Measurements from ENCODE around the gene SLC1A3.
A peak's percentile ranks its signal among the peaks of the same experiment; 100 is the strongest.
"Not testable (repeated sequence)": the region's sequence is repeated elsewhere in the genome, so short reads cannot be mapped to it uniquely, and the experiment has no call there.

SLC1A3 gene

GRCh38 chr5:36573438-36573837, 33.0 kb upstream of the SLC1A3 start:
- DNase-seq (ENCODE audit: low read depth in 2 of 2): peak; percentile 46 to 86
- no peak overlapping the region for H3K4me3 ChIP-seq (replicated peaks in 1 of 2; ENCODE audit: low read depth in 2 of 2, low read length in 2 of 2)
- no peak for TF ChIP-seq CTCF (IDR thresholded peaks at IDR 0.05; ENCODE audit: low read depth, low read length)

- peak; percentile 73 to 87 for DNase-seq (ENCODE audit: low read depth in 2 of 2)
- no peak for TF ChIP-seq CTCF (IDR thresholded peaks at IDR 0.05; ENCODE audit: low read depth, low read length)
- H3K4me3 ChIP-seq (replicated peaks in 1 of 2; ENCODE audit: low read depth in 2 of 2, low read length in 2 of 2): no peak overlapping the region
These were observed 31.0 kb upstream of the SLC1A3 start for GRCh38 chr5:36575361-36575781.

- TF ChIP-seq CTCF (IDR thresholded peaks at IDR 0.05; ENCODE audit: low read depth, low read length): no peak
- H3K4me3 ChIP-seq (replicated peaks in 1 of 2; ENCODE audit: low read depth in 2 of 2, low read length in 2 of 2): no peak overlapping the region
These were observed 29.7 kb upstream of the SLC1A3 start for GRCh38 chr5:36576721-36577120.

GRCh38 chr5:36579858-36580257, 26.5 kb upstream of the SLC1A3 start:
- not testable (repeated sequence) for DNase-seq (ENCODE audit: low read depth in 2 of 2); H3K4me3 ChIP-seq (replicated peaks in 1 of 2; ENCODE audit: low read depth in 2 of 2, low read length in 2 of 2)

More at GRCh38 chr5:36576721-36577120, 29.7 kb upstream of the SLC1A3 start:
- DNase-seq (ENCODE audit: low read depth in 2 of 2): peak in 1 of 2 donors; percentile 52

GRCh38 chr5:36581070-36581469, 25.3 kb upstream of the SLC1A3 start:
- no peak for DNase-seq (ENCODE audit: low read depth in 2 of 2)
- no peak for TF ChIP-seq CTCF (IDR thresholded peaks at IDR 0.05; ENCODE audit: low read depth, low read length)
- H3K4me3 ChIP-seq (replicated peaks in 1 of 2; ENCODE audit: low read depth in 2 of 2, low read length in 2 of 2): no peak overlapping the region

GRCh38 chr5:36584009-36584875, 22.2 kb upstream of the SLC1A3 start:
- no peak for TF ChIP-seq CTCF (IDR thresholded peaks at IDR 0.05; ENCODE audit: low read depth, low read length)
- no peak for DNase-seq (ENCODE audit: low read depth in 2 of 2)
- H3K4me3 ChIP-seq (replicated peaks in 1 of 2; ENCODE audit: low read depth in 2 of 2, low read length in 2 of 2): no peak overlapping the region

- DNase-seq (ENCODE audit: low read depth in 2 of 2): no peak
- H3K4me3 ChIP-seq (replicated peaks in 1 of 2; ENCODE audit: low read depth in 2 of 2, low read length in 2 of 2): no peak overlapping the region
- no peak for TF ChIP-seq CTCF (IDR thresholded peaks at IDR 0.05; ENCODE audit: low read depth, low read length)
These were observed 20.7 kb upstream of the SLC1A3 start for GRCh38 chr5:36585701-36586100.
